ENCODE measurements around the gene MYBBP1A. TPM values are rescaled to one million over a fixed set of nuclear protein-coding genes. Genes with fewer than 3 reads are reported as not detected.

The MYBBP1A gene
- total and polyA plus RNA-seq, 2 of the 13 experiments (the other 11 are each of a cell fraction or from before 2014, with no cell fraction given) = 18.6 to 54.8 TPM

DNA sequence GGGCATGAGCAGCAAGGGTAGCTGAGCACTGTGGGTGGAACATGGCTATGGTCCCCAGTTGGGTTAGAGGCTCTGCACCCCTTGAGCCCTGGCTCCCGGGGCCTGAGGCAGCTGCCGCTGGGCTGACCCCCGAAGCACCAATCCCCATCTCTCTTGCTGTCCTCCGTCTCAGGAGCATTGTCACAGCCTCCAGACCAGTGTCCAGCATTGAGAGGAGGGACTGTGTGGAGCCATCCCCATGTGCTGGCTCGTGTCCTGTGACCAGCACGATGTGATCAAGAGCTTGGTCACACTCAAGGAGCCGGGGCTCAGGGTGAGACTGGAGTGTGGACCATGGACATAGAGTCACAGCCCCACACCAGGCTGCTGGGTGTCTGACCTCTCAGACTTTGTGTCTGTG lies 32.0 kb upstream of the MYBBP1A start:
- H3K4me3 ChIP-seq (replicated peaks in 1 of 3; ENCODE audit: insufficient read depth in 1 of 3, low read depth in 2 of 3, low read length in 3 of 3) = no peak overlapping the region
- FAIRE-seq (no peak), DNase-seq (ENCODE audit: low spot score) (no peak), ATAC-seq (no peak)
- BruUV-seq (replicated peaks) = no TSS peak
- H3K4me2 ChIP-seq (ENCODE audit: low read depth, low read length) = no peak overlapping the region
- TF ChIP-seq ZNF335 (CRISPR knock-in tag; IDR thresholded peaks at IDR 0.05) = no peak
- TF ChIP-seq ZNF296 (CRISPR knock-in tag; conservative IDR thresholded peaks at IDR 0.05) = no peak
- TF ChIP-seq RNF2 (conservative IDR thresholded peaks at IDR 0.05; ENCODE audit: low read depth) = no peak
- TF ChIP-seq, protein P1, sequence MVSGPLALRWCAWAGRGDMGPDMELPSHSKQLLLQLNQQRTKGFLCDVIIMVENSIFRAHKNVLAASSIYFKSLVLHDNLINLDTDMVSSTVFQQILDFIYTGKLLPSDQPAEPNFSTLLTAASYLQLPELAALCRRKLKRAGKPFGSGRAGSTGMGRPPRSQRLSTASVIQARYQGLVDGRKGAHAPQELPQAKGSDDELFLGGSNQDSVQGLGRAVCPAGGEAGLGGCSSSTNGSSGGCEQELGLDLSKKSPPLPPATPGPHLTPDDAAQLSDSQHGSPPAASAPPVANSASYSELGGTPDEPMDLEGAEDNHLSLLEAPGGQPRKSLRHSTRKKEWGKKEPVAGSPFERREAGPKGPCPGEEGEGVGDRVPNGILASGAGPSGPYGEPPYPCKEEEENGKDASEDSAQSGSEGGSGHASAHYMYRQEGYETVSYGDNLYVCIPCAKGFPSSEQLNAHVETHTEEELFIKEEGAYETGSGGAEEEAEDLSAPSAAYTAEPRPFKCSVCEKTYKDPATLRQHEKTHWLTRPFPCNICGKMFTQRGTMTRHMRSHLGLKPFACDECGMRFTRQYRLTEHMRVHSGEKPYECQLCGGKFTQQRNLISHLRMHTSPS (CRISPR knock-in tag; IDR thresholded peaks at IDR 0.05; ENCODE audit: low read depth) = no peak
- TF ChIP-seq ZKSCAN1 (IDR thresholded peaks at IDR 0.05; ENCODE audit: low read length) = no peak
- no peak for TF ChIP-seq GZF1 (CRISPR knock-in tag; IDR thresholded peaks at IDR 0.05)
- no peak for TF ChIP-seq SRSF4 (IDR thresholded peaks at IDR 0.05; ENCODE audit: low read depth, low read length, poor library complexity, severe bottlenecking)
- no peak for TF ChIP-seq KMT2B (CRISPR knock-in tag; IDR thresholded peaks at IDR 0.05)
- TF ChIP-seq, protein P2, sequence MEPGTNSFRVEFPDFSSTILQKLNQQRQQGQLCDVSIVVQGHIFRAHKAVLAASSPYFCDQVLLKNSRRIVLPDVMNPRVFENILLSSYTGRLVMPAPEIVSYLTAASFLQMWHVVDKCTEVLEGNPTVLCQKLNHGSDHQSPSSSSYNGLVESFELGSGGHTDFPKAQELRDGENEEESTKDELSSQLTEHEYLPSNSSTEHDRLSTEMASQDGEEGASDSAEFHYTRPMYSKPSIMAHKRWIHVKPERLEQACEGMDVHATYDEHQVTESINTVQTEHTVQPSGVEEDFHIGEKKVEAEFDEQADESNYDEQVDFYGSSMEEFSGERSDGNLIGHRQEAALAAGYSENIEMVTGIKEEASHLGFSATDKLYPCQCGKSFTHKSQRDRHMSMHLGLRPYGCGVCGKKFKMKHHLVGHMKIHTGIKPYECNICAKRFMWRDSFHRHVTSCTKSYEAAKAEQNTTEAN (CRISPR knock-in tag; conservative IDR thresholded peaks at IDR 0.05) = no peak
- TF ChIP-seq ZNF441 (CRISPR knock-in tag; IDR thresholded peaks at IDR 0.05; ENCODE audit: borderline replicate concordance) = no peak
- no peak for TF ChIP-seq ZFAT (CRISPR knock-in tag; conservative IDR thresholded peaks at IDR 0.05)
- TF ChIP-seq MTF1 (CRISPR knock-in tag; IDR thresholded peaks at IDR 0.05) = no peak
- no peak for TF ChIP-seq ZFY (CRISPR knock-in tag; IDR thresholded peaks at IDR 0.05)
- TF ChIP-seq, protein P3, sequence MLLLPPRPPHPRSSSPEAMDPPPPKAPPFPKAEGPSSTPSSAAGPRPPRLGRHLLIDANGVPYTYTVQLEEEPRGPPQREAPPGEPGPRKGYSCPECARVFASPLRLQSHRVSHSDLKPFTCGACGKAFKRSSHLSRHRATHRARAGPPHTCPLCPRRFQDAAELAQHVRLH (CRISPR knock-in tag; IDR thresholded peaks at IDR 0.05; ENCODE audit: borderline replicate concordance, low read depth) = no peak
- TF ChIP-seq MIXL1 (CRISPR knock-in tag; IDR thresholded peaks at IDR 0.05) = no peak
- TF ChIP-seq ZNF747 (CRISPR knock-in tag; IDR thresholded peaks at IDR 0.05; ENCODE audit: borderline replicate concordance) = no peak
- no peak for TF ChIP-seq ZNF562 (CRISPR knock-in tag; IDR thresholded peaks at IDR 0.05; ENCODE audit: borderline replicate concordance)
- TF ChIP-seq, protein P4, sequence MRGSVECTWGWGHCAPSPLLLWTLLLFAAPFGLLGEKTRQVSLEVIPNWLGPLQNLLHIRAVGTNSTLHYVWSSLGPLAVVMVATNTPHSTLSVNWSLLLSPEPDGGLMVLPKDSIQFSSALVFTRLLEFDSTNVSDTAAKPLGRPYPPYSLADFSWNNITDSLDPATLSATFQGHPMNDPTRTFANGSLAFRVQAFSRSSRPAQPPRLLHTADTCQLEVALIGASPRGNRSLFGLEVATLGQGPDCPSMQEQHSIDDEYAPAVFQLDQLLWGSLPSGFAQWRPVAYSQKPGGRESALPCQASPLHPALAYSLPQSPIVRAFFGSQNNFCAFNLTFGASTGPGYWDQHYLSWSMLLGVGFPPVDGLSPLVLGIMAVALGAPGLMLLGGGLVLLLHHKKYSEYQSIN (CRISPR knock-in tag; IDR thresholded peaks at IDR 0.05; ENCODE audit: borderline replicate concordance) = no peak
- intact Hi-C loops (cut with micrococcal nuclease; ENCODE audit: unreplicated experiment) = no loop called here
- H3K27me3 ChIP-seq (ENCODE audit: control insufficient read depth in 1 of 2, insufficient read depth in 2 of 2, low read length in 2 of 2) = peaks cover 0 to 32% of the 10 kb centered on the region in 2 experiments; a peak in 4 of 5 replicates
- no peaks in the 10 kb centered on the region for H3K79me2 ChIP-seq (ENCODE audit: insufficient read depth, low read length)
- no peak overlapping the region for H3K9ac ChIP-seq (ENCODE audit: insufficient read depth, low read depth, low read length)
- H2AFZ ChIP-seq (ENCODE audit: low read length) = no peak overlapping the region
- WGBS (ENCODE audit: low lambda C conversion rate) = 67% methylated on average over 3 of the region's 7 CpGs
- no peaks in the 10 kb centered on the region for H4K20me1 ChIP-seq (ENCODE audit: insufficient read depth, low read length)
- peaks cover 36% of the 10 kb centered on the region for H3K4me1 ChIP-seq (ENCODE audit: insufficient read depth, low read length)
- H3K36me3 ChIP-seq (replicated peaks in 1 of 2; ENCODE audit: control insufficient read depth in 1 of 2, insufficient read depth in 2 of 2, low read length in 2 of 2) = no peaks in the 10 kb centered on the region
- in situ Hi-C loops (cut with HindIII; ENCODE audit: extremely low pct_ligation_motif_present, low pct_unique_long_range_greater_than_20kb) = no loop called here
- ChIA-PET POLR2A (no interaction called here), CTCF (ENCODE audit: low intra/inter-chr PET ratio, low total read pairs) (no interaction called here)
- no peaks in the 10 kb centered on the region for H3K9me3 ChIP-seq (ENCODE audit: low read length)
- H3K27ac ChIP-seq (ENCODE audit: extremely low read length, insufficient read depth, low read length) = no peak overlapping the region
